DOHH2 (cell line): ENCODE results near the gene C14orf180.

ENCODE experiments used
- H3F3A ChIP-seq: fragments of 200-600 bp; sonication (generic), shearing (Covaris generic); 2 replicates; pipeline ENCODE4 v1.6.0; 2016; ENCODE audit warnings: antibody characterized with exemption, mild to moderate bottlenecking; ENCODE audit not compliant: control insufficient read depth, insufficient read depth
- H3K27ac ChIP-seq: fragments of 200-600 bp; sonication (generic); 2 replicates; pipeline ENCODE4 v1.5.1; 2014; ENCODE audit warnings: low read depth, mild to moderate bottlenecking, low read length, moderate library complexity
- H3K27me3 ChIP-seq: fragments of 200-600 bp; sonication (generic); 2 replicates; pipeline ENCODE4 v1.6.1; 2014; ENCODE audit warnings: mild to moderate bottlenecking, low read length, mixed read lengths; ENCODE audit not compliant: control insufficient read depth
- H3K36me3 ChIP-seq: fragments of 200-600 bp; sonication (generic); 2 replicates; pipeline ENCODE4 v1.6.1; 2014; ENCODE audit warnings: mild to moderate bottlenecking, low read length, moderate library complexity, mixed read lengths; ENCODE audit not compliant: control insufficient read depth
- H3K4me1 ChIP-seq: fragments of 200-600 bp; sonication (generic); 2 replicates; pipeline ENCODE4 v1.6.1; 2014; ENCODE audit warnings: mild to moderate bottlenecking, low read length, mixed read lengths; ENCODE audit not compliant: control insufficient read depth
- H3K4me2 ChIP-seq: fragments of 200-600 bp; sonication (generic); 2 replicates; pipeline ENCODE4 v1.6.0; 2014; ENCODE audit warnings: mild to moderate bottlenecking, low read length, moderate library complexity
- H3K4me3 ChIP-seq: fragments of 200-600 bp; sonication (generic); 2 replicates; pipeline ENCODE4 v1.5.1; 2014; ENCODE audit warnings: mild to moderate bottlenecking, low read length, mixed read lengths
- H3K79me2 ChIP-seq: fragments of 200-600 bp; sonication (generic); 2 replicates; pipeline ENCODE4 v1.6.1; 2014; ENCODE audit warnings: mild to moderate bottlenecking, low read length, mixed read lengths; ENCODE audit not compliant: control insufficient read depth
- H3K9me2 ChIP-seq: fragments of 200-600 bp; sonication (generic); replicated peaks from 2 replicates; pipeline ENCODE4 v1.6.1; 2014; ENCODE audit warnings: mild to moderate bottlenecking, low read length, mixed read lengths; ENCODE audit not compliant: control insufficient read depth
- H3K9me3 ChIP-seq: fragments of 200-600 bp; sonication (generic); 2 replicates; pipeline ENCODE4 v1.6.1; 2014; ENCODE audit warnings: antibody characterized with exemption, low read length, mixed read lengths; ENCODE audit not compliant: control insufficient read depth, insufficient read depth
- H4K20me1 ChIP-seq: fragments of 200-600 bp; sonication (generic); 2 replicates; pipeline ENCODE4 v1.6.0; 2014; ENCODE audit warnings: low read depth, mild to moderate bottlenecking, antibody characterized with exemption, low read length, moderate library complexity; ENCODE audit not compliant: control insufficient read depth, insufficient read depth
- EZH2phosphoT487 ChIP-seq: fragments of 200-600 bp; sonication (generic); IDR thresholded peaks from 2 replicates; pipeline ENCODE4 v1.6.1; 2017; ENCODE audit warnings: borderline replicate concordance, mild to moderate bottlenecking, antibody characterized with exemption, low read length, moderate library complexity, mixed read lengths
- TF ChIP-seq, protein P1 (sequence below): fragments of 200-600 bp; sonication (generic); IDR thresholded peaks from one replicate; pipeline ENCODE4 v1.5.1; 2014; ENCODE audit warnings: antibody characterized with exemption, mild to moderate bottlenecking, low read depth, low read length; ENCODE audit not compliant: poor library complexity, severe bottlenecking

C14orf180 gene

DNA sequence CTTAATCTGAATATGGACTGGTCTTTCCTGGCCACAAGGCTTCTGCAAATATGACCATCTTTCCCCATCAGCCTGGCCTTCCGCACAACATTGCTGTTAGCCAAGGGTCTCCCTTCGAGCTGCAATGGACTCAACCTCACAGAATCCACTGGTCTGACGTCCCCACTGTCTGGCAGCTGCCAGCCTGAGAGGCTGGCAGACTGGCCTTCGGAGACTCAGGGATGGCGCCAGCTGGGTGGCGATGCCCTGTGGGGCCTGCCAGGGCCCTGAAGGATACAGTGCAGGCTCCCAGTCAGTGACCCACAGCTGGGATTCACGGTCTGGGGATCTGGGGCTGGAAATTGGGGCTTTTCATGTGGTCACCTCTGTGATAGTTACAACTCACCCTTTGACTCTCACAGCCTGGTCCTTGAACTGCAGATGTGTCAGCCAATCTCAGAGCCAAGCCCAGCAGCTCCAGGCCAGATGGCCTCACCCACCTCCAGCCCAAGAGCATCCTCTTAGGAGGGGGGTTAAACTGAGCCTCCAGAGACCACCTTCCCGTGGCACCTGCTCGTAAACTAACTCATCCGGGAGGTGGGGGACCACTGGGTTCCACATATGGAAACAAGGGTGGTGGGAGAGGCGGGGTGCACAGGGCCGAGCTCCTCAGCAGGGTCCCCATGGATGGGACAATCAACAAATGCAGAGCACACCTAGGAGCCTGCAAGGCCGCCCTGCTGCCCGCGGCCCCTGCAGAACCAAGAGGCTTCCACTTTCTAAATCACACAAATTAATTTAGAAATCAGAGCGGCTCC is 21.1 kb upstream of the C14orf180 start:
- H3F3A ChIP-seq: no peaks in the 10 kb centered on the region

DNA sequence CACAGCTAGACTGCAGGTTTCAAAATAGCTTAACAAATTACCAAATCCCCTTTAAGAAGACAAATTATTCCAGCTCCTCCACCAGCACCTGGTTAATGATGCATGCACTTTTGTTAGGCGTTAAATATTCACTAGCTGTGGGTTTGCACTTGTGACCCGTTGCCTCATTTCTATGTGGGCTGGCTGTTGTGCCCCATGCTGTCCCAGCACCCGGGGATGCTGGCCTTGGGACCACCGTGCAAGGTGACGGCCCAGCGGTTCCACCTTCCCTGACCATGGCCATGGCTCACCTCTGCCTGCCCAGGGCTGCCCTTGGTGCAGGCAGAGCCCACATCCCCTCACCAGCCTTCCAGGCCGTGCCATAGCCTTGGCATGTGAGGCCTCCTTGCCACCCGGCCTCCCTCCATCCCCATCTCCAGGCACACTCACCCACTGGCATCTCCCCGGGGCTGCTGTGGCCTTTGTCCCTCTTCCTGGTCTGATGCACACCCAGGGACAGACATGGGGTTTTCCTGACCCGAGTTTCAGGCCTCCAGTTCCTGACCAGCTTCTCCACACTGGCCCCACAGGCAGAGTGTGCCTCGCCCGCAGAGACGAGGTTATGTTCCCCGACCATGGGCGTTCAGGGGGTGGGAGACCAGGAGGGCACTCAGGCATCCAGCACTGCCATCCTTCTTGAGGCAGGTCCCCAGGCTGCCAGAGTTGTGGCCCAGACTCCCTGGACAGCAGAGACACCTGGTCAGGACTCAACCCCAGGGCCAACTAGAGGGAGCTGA is 20.3 kb upstream of the C14orf180 start:
- H3F3A ChIP-seq: no peaks in the 10 kb centered on the region
- H3K4me3 ChIP-seq: no peak overlapping the region
- H3K27ac ChIP-seq: no peak overlapping the region
- no peaks in the 10 kb centered on the region for H3K36me3 ChIP-seq
- no peaks in the 10 kb centered on the region for H4K20me1 ChIP-seq
- H3K79me2 ChIP-seq: no peaks in the 10 kb centered on the region
- no peaks in the 10 kb centered on the region for H3K27me3 ChIP-seq
- no peaks in the 10 kb centered on the region for H3K9me3 ChIP-seq
- H3K9me2 ChIP-seq: no peaks in the 10 kb centered on the region
- TF ChIP-seq EZH2phosphoT487: no peak
- TF ChIP-seq, protein P1, sequence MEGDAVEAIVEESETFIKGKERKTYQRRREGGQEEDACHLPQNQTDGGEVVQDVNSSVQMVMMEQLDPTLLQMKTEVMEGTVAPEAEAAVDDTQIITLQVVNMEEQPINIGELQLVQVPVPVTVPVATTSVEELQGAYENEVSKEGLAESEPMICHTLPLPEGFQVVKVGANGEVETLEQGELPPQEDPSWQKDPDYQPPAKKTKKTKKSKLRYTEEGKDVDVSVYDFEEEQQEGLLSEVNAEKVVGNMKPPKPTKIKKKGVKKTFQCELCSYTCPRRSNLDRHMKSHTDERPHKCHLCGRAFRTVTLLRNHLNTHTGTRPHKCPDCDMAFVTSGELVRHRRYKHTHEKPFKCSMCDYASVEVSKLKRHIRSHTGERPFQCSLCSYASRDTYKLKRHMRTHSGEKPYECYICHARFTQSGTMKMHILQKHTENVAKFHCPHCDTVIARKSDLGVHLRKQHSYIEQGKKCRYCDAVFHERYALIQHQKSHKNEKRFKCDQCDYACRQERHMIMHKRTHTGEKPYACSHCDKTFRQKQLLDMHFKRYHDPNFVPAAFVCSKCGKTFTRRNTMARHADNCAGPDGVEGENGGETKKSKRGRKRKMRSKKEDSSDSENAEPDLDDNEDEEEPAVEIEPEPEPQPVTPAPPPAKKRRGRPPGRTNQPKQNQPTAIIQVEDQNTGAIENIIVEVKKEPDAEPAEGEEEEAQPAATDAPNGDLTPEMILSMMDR: no peak
- H3K4me2 ChIP-seq: no peak overlapping the region
- no peaks in the 10 kb centered on the region for H3K4me1 ChIP-seq

More for the DNA sequence above, 21.1 kb upstream of the C14orf180 start:
- Histone ChIP-seq H3K36me3 (no peaks in the 10 kb centered on the region), H3K4me1 (no peaks in the 10 kb centered on the region), H3K4me3 (no peak overlapping the region), H4K20me1 (no peaks in the 10 kb centered on the region), H3K9me2 (no peaks in the 10 kb centered on the region), H3K27ac (no peak overlapping the region), H3K27me3 (no peaks in the 10 kb centered on the region), H3K4me2 (no peak overlapping the region), H3K79me2 (no peaks in the 10 kb centered on the region), H3K9me3 (no peaks in the 10 kb centered on the region)
- TF ChIP-seq EZH2phosphoT487: no peak
- TF ChIP-seq, protein P1: no peak

DNA sequence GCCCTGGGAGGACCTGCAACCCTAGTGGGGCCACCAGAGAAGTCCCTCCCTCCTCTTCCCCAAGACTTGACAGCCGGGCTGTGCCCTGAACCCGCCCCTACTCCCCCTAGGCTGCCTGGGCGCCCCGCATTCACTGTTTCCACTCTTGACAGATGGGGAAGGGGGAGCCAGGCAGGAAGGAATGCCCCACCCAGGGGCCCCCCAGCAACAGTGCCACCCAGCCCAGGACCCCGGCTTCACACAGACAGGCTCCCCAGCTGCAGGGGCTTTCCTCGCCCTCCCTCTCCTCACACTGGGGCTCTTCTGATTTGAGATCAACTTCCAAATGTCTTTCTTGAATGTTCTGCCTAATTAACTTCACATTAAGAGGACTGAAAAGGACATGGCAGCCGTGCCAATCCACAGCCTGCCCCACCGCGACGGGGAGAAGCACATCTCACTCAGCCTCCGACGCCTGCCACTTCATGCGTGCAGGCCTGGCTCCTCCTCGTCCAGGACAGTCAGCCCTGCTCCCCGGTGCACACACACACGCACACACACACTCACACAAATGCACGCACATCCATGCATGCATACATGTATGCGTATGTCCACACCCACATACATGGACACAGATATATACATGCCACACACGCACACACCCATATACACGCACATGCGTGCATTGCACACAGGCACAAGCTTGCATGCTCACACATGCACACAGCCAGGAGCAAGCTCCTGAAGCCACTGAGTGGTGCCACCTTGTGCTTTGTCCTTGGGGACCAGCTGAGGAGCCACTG is 19.6 kb upstream of the C14orf180 start:
- Histone ChIP-seq H3K9me2 (no peaks in the 10 kb centered on the region), H3K4me3 (no peak overlapping the region), H3K4me2 (no peak overlapping the region), H3K79me2 (no peaks in the 10 kb centered on the region), H3F3A (no peaks in the 10 kb centered on the region), H4K20me1 (no peaks in the 10 kb centered on the region), H3K36me3 (no peaks in the 10 kb centered on the region), H3K27me3 (no peaks in the 10 kb centered on the region), H3K9me3 (no peaks in the 10 kb centered on the region), H3K27ac (no peak overlapping the region), H3K4me1 (no peaks in the 10 kb centered on the region)
- no peak for TF ChIP-seq EZH2phosphoT487
- TF ChIP-seq, protein P1: no peak
